ENCODE measurements around the gene FAM9B. TPM values are rescaled to one million over a fixed set of nuclear protein-coding genes. Genes with fewer than 3 reads are reported as not detected.
"Not testable (repeated sequence)": the region's sequence is repeated elsewhere in the genome, so short reads cannot be mapped to it uniquely, and the experiment has no call there.

FAM9B gene
- total RNA-seq, 6 experiments from 2014 or later, result 0.34 to 2.3 (median 1.3) TPM

DNA sequence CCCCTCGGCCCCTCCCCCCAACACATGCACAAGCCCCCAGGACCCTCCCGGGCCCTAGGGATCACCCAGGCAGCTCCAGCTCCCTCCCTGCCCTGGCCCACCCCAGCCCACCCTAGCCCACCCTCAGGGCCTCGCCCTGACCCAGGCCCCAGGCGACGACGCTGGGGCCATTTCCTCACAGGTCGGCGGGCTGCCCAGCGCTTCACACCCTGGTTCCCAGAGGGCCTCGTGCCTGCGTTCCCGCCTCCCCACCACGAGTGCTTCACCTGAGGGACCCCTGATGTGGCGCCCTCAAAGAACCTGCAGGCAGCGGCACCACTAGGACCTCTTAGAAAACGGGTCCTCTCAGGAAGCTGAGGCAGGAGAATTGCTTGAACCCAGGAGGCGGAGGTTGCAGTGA, 341 bp downstream of the FAM9B start:
- WGBS (ENCODE audit: insufficient coverage, low coverage, low lambda C conversion rate, missing lambda C conversion rate), result 82% methylated on average over 6 of the region's 17 CpGs
- Histone ChIP-seq H3K9me3 (no peaks in the 10 kb centered on the region), H3K27me3 (no peaks in the 10 kb centered on the region), H3K4me3 (no peak overlapping the region), H3K27ac (no peak overlapping the region), H3K4me1 (no peaks in the 10 kb centered on the region), H3K36me3 (no peaks in the 10 kb centered on the region)
- TF ChIP-seq, protein P1, sequence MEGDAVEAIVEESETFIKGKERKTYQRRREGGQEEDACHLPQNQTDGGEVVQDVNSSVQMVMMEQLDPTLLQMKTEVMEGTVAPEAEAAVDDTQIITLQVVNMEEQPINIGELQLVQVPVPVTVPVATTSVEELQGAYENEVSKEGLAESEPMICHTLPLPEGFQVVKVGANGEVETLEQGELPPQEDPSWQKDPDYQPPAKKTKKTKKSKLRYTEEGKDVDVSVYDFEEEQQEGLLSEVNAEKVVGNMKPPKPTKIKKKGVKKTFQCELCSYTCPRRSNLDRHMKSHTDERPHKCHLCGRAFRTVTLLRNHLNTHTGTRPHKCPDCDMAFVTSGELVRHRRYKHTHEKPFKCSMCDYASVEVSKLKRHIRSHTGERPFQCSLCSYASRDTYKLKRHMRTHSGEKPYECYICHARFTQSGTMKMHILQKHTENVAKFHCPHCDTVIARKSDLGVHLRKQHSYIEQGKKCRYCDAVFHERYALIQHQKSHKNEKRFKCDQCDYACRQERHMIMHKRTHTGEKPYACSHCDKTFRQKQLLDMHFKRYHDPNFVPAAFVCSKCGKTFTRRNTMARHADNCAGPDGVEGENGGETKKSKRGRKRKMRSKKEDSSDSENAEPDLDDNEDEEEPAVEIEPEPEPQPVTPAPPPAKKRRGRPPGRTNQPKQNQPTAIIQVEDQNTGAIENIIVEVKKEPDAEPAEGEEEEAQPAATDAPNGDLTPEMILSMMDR (IDR thresholded peaks at IDR 0.05), result no peak
- TF ChIP-seq POLR2A (IDR thresholded peaks at IDR 0.05), result no peak
- ATAC-seq (peak in 1 of 4 donors; percentile 10), DNase-seq (no peak)
- intact Hi-C loops (cut with DNase I), result no loop called here

DNA sequence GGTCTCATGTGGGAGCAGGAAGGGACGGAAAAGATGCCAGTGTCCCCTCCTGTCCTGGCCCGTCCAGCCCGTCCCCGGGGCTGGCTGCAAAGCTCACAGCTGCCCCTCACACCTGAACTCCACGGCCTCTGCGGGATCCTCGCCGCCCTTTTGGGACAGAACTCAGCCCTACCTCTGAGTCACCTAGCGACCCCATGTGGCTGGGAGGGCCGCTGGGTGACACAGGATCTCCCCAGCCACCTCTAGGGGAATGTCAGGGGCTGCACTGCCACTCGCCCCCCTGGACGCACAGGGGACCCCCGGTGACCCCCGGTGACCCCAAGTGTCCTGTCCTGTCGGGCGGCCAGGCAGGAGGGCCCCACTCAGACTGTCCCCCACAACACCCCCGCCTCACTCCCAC, 748 bp downstream of the FAM9B start:
- no peak overlapping the region for H3K27ac ChIP-seq
- no peaks in the 10 kb centered on the region for H3K27me3 ChIP-seq
- no peaks in the 10 kb centered on the region for H3K9me3 ChIP-seq
- ATAC-seq (peak in 1 of 4 donors; percentile 37), DNase-seq (peak in 1 of 3 donors; percentile 14)
- intact Hi-C loops (cut with DNase I), result no loop called here
- H3K4me1 ChIP-seq, result no peaks in the 10 kb centered on the region
- no peak overlapping the region for H3K4me3 ChIP-seq
- no peak for TF ChIP-seq POLR2A (IDR thresholded peaks at IDR 0.05)
- TF ChIP-seq, protein P1 (IDR thresholded peaks at IDR 0.05), result no peak
- WGBS (ENCODE audit: insufficient coverage, low coverage, low lambda C conversion rate, missing lambda C conversion rate), result no CpG with 5 or more reads among the region's 17 CpGs
- no peaks in the 10 kb centered on the region for H3K36me3 ChIP-seq

DNA sequence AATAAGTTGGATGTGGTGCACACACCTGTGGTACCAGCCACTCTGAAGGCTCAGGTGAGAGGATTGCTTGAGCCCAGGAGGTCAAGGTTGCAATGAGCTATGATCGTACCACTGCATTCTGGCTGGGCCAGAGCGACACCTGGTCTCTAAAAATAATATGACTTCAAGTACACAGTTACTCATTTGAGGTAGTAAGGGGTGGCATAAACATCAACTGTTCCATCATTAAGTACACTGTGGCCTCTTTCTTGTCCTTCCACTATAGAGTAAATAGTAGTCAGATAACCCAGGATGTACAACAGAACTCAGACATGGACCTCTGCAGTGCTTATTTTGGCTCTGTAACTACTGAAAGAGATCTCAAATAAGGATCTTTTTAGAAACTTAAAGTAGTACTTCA, 10.6 kb downstream of the FAM9B start:
- no peak overlapping the region for H3K27ac ChIP-seq
- no peaks in the 10 kb centered on the region for H3K9me3 ChIP-seq
- H3K36me3 ChIP-seq, result no peaks in the 10 kb centered on the region
- WGBS (ENCODE audit: insufficient coverage, low coverage, low lambda C conversion rate, missing lambda C conversion rate), result 94% methylated on average over 2 of the region's 2 CpGs
- TF ChIP-seq, protein P1 (IDR thresholded peaks at IDR 0.05), result no peak
- no peak for TF ChIP-seq POLR2A (IDR thresholded peaks at IDR 0.05)
- no peak for DNase-seq
- no peaks in the 10 kb centered on the region for H3K27me3 ChIP-seq
- no peaks in the 10 kb centered on the region for H3K4me1 ChIP-seq
- ATAC-seq, result no peak
- intact Hi-C loops (cut with DNase I), result no loop called here
- no peak overlapping the region for H3K4me3 ChIP-seq

DNA sequence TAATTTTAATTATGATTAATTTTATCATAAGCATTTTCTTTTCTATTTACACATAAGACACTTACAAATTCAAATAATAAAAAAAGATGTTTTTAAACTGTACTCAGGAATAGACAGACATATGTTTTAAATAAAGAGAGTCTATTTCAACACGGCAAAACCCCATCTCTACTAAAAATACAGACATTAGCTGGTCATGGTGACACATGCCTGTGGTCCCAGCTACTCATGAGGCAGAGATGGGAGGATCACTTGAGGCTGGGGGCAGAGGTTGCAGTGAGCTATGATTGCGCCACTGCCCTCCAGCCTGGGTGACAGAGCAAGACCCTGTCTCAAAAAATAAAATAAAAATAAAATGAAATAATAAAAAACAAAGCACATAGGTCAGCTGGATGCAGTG, 14.8 kb downstream of the FAM9B start:
- Histone ChIP-seq H3K4me1 (no peaks in the 10 kb centered on the region), H3K4me3 (no peak overlapping the region), H3K27me3 (no peaks in the 10 kb centered on the region), H3K27ac (no peak overlapping the region), H3K36me3 (no peaks in the 10 kb centered on the region), H3K9me3 (no peaks in the 10 kb centered on the region)
- intact Hi-C loops (cut with DNase I), result no loop called here
- WGBS (ENCODE audit: insufficient coverage, low coverage, low lambda C conversion rate, missing lambda C conversion rate), result 54% methylated on average over 2 of the region's 2 CpGs
- ATAC-seq, result no peak
- DNase-seq, result no peak
- no peak for TF ChIP-seq POLR2A (IDR thresholded peaks at IDR 0.05)
- TF ChIP-seq, protein P1 (IDR thresholded peaks at IDR 0.05), result no peak

DNA sequence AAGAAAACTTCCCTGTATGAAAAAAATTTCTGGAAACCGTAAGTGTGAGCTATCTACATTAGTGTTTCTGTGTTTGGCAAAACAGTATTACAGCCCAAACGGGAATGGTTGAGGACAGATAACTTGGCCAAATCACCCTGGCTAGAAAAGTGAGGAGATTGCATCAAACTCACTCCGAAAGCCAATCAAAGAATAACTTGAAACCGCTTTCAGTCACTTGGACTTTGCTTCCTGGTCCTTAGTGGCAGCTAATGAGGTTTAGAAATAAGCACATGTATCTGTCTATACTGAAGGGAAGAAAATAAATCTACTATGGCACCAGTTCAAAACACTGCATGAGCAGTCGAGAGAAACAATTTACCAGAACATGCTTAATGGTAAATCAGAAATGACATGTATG, 15.6 kb downstream of the FAM9B start:
- H3K27ac ChIP-seq; H3K27me3 ChIP-seq; H3K4me3 ChIP-seq; H3K36me3 ChIP-seq; H3K9me3 ChIP-seq; H3K4me1 ChIP-seq; DNase-seq; intact Hi-C loops (cut with DNase I): not testable (repeated sequence)
- WGBS (ENCODE audit: insufficient coverage, low coverage, low lambda C conversion rate, missing lambda C conversion rate), result 37% methylated on average over 5 of the region's 5 CpGs
- peak in 3 of 4 donors; percentile 30 to 38 (median 36) for ATAC-seq

Measured in right lobe of liver (tissue), 6 donors.